NB4 (cell line): ENCODE results near the gene CGB3.

Experiments
- POLR2A ChIP-seq: IDR thresholded peaks from 2 replicates; pipeline ENCODE4 v1.6.1; 2011; ENCODE audit warnings: mild to moderate bottlenecking; ENCODE audit not compliant: insufficient read length; ENCODE audit errors: extremely low read depth
- TF ChIP-seq, protein P1 (sequence below): IDR thresholded peaks from one replicate; pipeline ENCODE4 v1.5.1; 2012; ENCODE audit warnings: low read depth, low read length
- TF ChIP-seq, protein P2 (sequence below): IDR thresholded peaks from 2 replicates; pipeline ENCODE4 v1.6.1; 2011; ENCODE audit warnings: low read depth, low read length

DNA sequence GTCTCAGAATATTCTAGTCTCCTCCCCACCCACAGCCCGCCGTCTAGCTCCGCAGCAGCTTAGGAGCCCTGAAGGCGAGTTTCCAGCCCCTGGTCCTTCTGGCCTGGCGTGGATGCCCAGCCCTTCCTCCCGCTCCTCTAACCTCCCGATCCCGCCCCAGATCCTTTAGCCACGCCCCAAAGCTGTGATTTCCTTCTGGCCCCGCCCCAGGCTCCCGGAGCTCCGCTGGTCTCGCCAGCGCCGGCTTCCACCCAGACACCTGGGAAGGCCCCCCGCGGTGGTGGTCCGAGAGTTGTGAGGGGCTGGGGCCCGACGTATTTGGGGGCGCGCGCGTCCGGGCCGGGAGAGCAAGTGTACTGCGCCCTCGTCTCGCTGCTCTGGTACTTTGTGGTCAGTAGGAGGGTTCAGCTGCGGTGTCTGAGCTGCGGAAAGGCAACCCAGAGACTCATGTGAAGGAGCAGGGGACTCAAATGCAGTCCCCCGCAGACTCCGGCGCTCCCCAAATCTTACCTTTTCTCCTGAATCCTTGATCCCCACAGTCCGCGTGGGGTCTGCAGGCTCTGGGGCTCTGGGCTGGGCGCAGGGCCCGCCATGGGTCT, 33.6 kb upstream of the CGB3 start, which contains the start of gene CGB7:
- TF ChIP-seq POLR2A, result no peak
- TF ChIP-seq, protein P1, sequence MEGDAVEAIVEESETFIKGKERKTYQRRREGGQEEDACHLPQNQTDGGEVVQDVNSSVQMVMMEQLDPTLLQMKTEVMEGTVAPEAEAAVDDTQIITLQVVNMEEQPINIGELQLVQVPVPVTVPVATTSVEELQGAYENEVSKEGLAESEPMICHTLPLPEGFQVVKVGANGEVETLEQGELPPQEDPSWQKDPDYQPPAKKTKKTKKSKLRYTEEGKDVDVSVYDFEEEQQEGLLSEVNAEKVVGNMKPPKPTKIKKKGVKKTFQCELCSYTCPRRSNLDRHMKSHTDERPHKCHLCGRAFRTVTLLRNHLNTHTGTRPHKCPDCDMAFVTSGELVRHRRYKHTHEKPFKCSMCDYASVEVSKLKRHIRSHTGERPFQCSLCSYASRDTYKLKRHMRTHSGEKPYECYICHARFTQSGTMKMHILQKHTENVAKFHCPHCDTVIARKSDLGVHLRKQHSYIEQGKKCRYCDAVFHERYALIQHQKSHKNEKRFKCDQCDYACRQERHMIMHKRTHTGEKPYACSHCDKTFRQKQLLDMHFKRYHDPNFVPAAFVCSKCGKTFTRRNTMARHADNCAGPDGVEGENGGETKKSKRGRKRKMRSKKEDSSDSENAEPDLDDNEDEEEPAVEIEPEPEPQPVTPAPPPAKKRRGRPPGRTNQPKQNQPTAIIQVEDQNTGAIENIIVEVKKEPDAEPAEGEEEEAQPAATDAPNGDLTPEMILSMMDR, result no peak
- TF ChIP-seq, protein P2, sequence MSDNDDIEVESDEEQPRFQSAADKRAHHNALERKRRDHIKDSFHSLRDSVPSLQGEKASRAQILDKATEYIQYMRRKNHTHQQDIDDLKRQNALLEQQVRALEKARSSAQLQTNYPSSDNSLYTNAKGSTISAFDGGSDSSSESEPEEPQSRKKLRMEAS, result no peak
